ENCODE measurements around the gene MGAT3. TPM values are rescaled to one million over a fixed set of nuclear protein-coding genes. Genes with fewer than 3 reads are reported as not detected.

Gene MGAT3
- total RNA-seq, 1 experiment from 2014 or later: 0.20 TPM

DNA sequence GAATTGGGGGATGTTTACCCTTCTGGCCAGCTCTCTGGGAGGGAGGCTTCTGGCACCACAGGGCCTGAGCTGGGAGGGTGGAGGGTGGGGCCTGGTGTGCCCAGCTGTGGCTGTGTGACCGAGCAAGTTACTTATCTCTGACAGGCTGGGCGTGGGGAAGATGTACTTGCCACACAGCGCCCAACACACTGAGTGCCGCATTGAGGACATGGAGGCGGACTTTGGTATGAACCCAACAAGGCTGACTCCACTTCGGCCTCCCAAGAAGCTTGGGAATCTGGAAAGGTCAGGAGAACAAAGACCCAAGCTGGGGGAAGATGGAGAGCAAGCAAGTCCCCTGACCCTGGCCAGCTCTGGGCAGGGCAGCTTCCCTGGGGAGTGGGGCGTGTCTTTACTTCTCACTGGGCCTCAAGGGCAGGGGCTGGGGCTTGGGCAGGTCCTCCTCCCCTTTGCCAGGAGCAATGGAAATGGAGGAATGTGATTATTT, 2.4 kb upstream of the MGAT3 start:
- Histone ChIP-seq H3K27me3 (ENCODE audit: insufficient read depth, low read length) (no peaks in the 10 kb centered on the region), H3K4me1 (ENCODE audit: control insufficient read depth in 1 of 2, insufficient read depth in 2 of 2, low read length in 2 of 2) (peaks cover 4 to 8% of the 10 kb centered on the region in 2 experiments; a peak in 2 of 4 replicates), H3K9ac (ENCODE audit: low read length) (no peak overlapping the region), H3K27ac (ENCODE audit: low read depth, low read length) (no peak overlapping the region), H3K79me2 (ENCODE audit: insufficient read depth, low read length) (no peaks in the 10 kb centered on the region), H3K36me3 (ENCODE audit: control insufficient read depth in 1 of 2, insufficient read depth in 2 of 2, low read length in 2 of 2) (no peaks in the 10 kb centered on the region), H3K4me2 (ENCODE audit: low read length) (no peak overlapping the region), H2AFZ (ENCODE audit: low read depth, low read length, poor library complexity, severe bottlenecking) (no peak overlapping the region), H3K4me3 (replicated peaks in 1 of 2; ENCODE audit: low read depth in 1 of 2, low read length in 2 of 2) (no peak overlapping the region), H3K9me3 (ENCODE audit: control insufficient read depth in 1 of 2, insufficient read depth in 1 of 2, low read depth in 1 of 2, low read length in 2 of 2) (no peaks in the 10 kb centered on the region), H4K20me1 (ENCODE audit: insufficient read depth) (no peaks in the 10 kb centered on the region), H3K9me2 (ENCODE audit: insufficient read depth) (no peaks in the 10 kb centered on the region)
- ChIA-PET CTCF (no interaction called here), POLR2A (no interaction called here), RAD21 (ENCODE audit: low non-redundant PET in 1 of 2, low total read pairs in 2 of 2, uncharacterized antibody in 2 of 2, unreplicated experiment in 2 of 2) (no interaction called here)
- no TSS peak for BruUV-seq (replicated peaks)
- intact Hi-C loops (cut with micrococcal nuclease): no loop called here
- ATAC-seq (peak; percentile 29; the same call in 1 of the 2 replicates), DNase-seq (ENCODE audit: low read depth, low spot score) (no peak)
- TF ChIP-seq CBX3 (IDR thresholded peaks at IDR 0.05; ENCODE audit: low read depth) (no peak), ELF1 (IDR thresholded peaks at IDR 0.05; ENCODE audit: borderline replicate concordance, low read depth) (no peak), ZFX (IDR thresholded peaks at IDR 0.05) (no peak)
- TF ChIP-seq, protein P1, sequence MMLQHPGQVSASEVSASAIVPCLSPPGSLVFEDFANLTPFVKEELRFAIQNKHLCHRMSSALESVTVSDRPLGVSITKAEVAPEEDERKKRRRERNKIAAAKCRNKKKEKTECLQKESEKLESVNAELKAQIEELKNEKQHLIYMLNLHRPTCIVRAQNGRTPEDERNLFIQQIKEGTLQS (IDR thresholded peaks at IDR 0.05): no peak
- TF ChIP-seq, protein P2, sequence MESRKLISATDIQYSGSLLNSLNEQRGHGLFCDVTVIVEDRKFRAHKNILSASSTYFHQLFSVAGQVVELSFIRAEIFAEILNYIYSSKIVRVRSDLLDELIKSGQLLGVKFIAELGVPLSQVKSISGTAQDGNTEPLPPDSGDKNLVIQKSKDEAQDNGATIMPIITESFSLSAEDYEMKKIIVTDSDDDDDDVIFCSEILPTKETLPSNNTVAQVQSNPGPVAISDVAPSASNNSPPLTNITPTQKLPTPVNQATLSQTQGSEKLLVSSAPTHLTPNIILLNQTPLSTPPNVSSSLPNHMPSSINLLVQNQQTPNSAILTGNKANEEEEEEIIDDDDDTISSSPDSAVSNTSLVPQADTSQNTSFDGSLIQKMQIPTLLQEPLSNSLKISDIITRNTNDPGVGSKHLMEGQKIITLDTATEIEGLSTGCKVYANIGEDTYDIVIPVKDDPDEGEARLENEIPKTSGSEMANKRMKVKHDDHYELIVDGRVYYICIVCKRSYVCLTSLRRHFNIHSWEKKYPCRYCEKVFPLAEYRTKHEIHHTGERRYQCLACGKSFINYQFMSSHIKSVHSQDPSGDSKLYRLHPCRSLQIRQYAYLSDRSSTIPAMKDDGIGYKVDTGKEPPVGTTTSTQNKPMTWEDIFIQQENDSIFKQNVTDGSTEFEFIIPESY (IDR thresholded peaks at IDR 0.05; ENCODE audit: extremely low read depth, insufficient replicate concordance, low read length): no peak

DNA sequence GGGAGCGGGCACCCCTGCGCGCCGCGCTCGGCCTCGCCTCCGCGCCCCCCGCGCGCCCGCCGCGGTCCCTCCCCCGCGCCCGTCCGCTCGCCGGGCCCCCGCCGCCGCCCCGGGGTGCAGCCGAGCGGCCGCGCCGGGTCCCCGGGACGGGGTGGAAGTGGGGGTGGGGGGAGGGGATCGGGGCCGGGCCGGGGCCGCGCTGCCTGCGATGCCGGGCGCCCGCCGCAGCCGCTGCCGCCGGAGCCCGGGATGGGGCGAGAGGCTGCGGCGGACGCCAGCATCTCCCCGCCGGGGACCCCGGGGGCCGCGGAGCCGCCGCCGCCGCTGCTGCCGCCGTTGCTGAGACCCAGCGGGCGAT, 365 bp downstream of the MGAT3 start:
- Histone ChIP-seq H3K4me1 (ENCODE audit: control insufficient read depth in 1 of 2, insufficient read depth in 2 of 2, low read length in 2 of 2) (peaks cover 4 to 8% of the 10 kb centered on the region in 2 experiments; a peak in 2 of 4 replicates), H3K27ac (ENCODE audit: low read depth, low read length) (no peak overlapping the region), H3K9me2 (ENCODE audit: insufficient read depth) (no peaks in the 10 kb centered on the region), H4K20me1 (ENCODE audit: insufficient read depth) (no peaks in the 10 kb centered on the region), H3K79me2 (ENCODE audit: insufficient read depth, low read length) (no peaks in the 10 kb centered on the region), H3K9me3 (ENCODE audit: control insufficient read depth in 1 of 2, insufficient read depth in 1 of 2, low read depth in 1 of 2, low read length in 2 of 2) (no peaks in the 10 kb centered on the region), H3K4me2 (ENCODE audit: low read length) (no peak overlapping the region), H3K36me3 (ENCODE audit: control insufficient read depth in 1 of 2, insufficient read depth in 2 of 2, low read length in 2 of 2) (no peaks in the 10 kb centered on the region), H3K4me3 (replicated peaks in 1 of 2; ENCODE audit: low read depth in 1 of 2, low read length in 2 of 2) (no peak overlapping the region), H3K9ac (ENCODE audit: low read length) (no peak overlapping the region), H2AFZ (ENCODE audit: low read depth, low read length, poor library complexity, severe bottlenecking) (no peak overlapping the region), H3K27me3 (ENCODE audit: insufficient read depth, low read length) (no peaks in the 10 kb centered on the region)
- ChIA-PET POLR2A (no interaction called here), CTCF (no interaction called here), RAD21 (ENCODE audit: low non-redundant PET in 1 of 2, low total read pairs in 2 of 2, uncharacterized antibody in 2 of 2, unreplicated experiment in 2 of 2) (no interaction called here)
- no peak for DNase-seq (ENCODE audit: low read depth, low spot score)
- intact Hi-C loops (cut with micrococcal nuclease): no loop called here
- TF ChIP-seq CEBPB (IDR thresholded peaks at IDR 0.05; ENCODE audit: low read depth): no peak
- no peak for TF ChIP-seq TCF7L2 (IDR thresholded peaks at IDR 0.05; ENCODE audit: borderline replicate concordance, extremely low read depth, insufficient read depth, insufficient read length)
- TF ChIP-seq, protein P2 (IDR thresholded peaks at IDR 0.05; ENCODE audit: extremely low read depth, insufficient replicate concordance, low read length): no peak
- no TSS peak for BruUV-seq (replicated peaks)
- no peak for ATAC-seq

Measured in HCT116 (cell line).